ENCODE results near the gene SPIB. TPM values are rescaled to one million over a fixed set of nuclear protein-coding genes. Genes with fewer than 3 reads are reported as not detected.

SPIB gene
- polyA plus RNA-seq, 3 donors from 2014 or later = 0.38 to 1.6 (median 1.5) TPM

DNA sequence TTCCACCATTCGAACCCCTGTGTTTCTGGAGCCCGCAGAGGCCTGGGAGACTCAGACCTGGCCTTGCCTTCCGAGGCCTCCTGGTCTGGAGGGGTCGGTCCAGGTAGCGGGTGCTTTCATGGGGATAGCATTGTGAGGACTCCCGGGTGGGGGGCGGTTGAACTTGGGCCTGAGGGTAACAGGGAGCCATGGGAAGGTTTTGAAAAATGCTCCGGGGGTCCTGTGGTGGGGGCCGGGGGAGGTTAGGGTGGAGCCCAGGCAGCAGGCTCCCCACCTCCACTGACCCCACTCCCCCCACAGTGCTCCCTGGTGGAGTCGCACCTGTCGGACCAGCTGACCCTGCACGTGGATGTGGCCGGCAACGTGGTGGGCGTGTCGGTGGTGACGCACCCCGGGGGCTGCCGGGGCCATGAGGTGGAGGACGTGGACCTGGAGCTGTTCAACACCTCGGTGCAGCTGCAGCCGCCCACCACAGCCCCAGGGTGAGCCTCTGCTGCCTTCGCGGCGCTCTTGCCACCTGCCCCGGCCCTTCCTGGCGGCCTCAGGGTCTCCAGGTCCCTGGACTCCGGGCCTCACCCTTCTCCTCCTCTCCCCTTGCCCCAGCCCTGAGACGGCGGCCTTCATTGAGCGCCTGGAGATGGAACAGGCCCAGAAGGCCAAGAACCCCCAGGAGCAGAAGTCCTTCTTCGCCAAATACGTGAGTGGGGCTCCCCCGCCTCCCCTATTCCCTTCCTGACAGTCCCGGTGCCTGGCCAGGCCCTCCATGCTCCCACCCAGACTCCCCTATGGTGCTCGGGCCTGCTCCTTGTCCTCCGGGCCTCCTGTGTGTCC lies 61.8 kb downstream of the SPIB start:
- Mint-ChIP-seq H3K9me3 (no peaks in the 10 kb centered on the region), H3K36me3 (peaks cover 6 to 12% (median 10%) of the 10 kb centered on the region in 3 donors), H3K27me3 (ENCODE audit: low read depth in 3 of 3) (peaks cover 6 to 12% (median 7%) of the 10 kb centered on the region in 3 donors), H3K4me1 (peaks cover 21 to 26% of the 10 kb centered on the region in 2 donors), H3K4me3 (no peak overlapping the region), H3K27ac (no peak overlapping the region)
- no peak for DNase-seq

Other genes starting within 250 kb of the SPIB start
- gene MYH14, start 215.3 kb upstream of the SPIB start, polyA plus RNA-seq = not detected
- not detected for gene KCNC3, start 89.6 kb upstream of the SPIB start, polyA plus RNA-seq
- 1 to 10 TPM in 1 of 3 donors, under 1 TPM in 1, not detected in 1; 0.50 to 2.2 TPM for gene NAPSA, start 53.3 kb upstream of the SPIB start, polyA plus RNA-seq
- gene NR1H2, start 42.5 kb upstream of the SPIB start, polyA plus RNA-seq = 10 to 100 TPM; 65.0 to 84.9 (median 68.8) TPM
- 10 to 100 TPM; 14.5 to 24.8 (median 22.8) TPM for gene POLD1, start 34.6 kb upstream of the SPIB start, polyA plus RNA-seq
- not detected for gene MYBPC2, start 14.0 kb downstream of the SPIB start, polyA plus RNA-seq
- gene EMC10, start 57.6 kb downstream of the SPIB start, polyA plus RNA-seq = 10 to 100 TPM in 1 of 3 donors, 1 to 10 TPM in 2; 6.9 to 13.3 (median 9.5) TPM
- gene GARIN5A, start 57.9 kb downstream of the SPIB start, polyA plus RNA-seq = 1 to 10 TPM in 1 of 3 donors, under 1 TPM in 2; 0.39 to 1.3 (median 0.68) TPM
- 10 to 100 TPM; 21.4 to 28.2 (median 26.1) TPM for gene JOSD2, start 92.3 kb downstream of the SPIB start, polyA plus RNA-seq
- not detected for gene ASPDH, start 95.0 kb downstream of the SPIB start, polyA plus RNA-seq
- gene LRRC4B, start 149.5 kb downstream of the SPIB start, polyA plus RNA-seq = not detected
- gene SYT3, start 220.9 kb downstream of the SPIB start, polyA plus RNA-seq = under 1 TPM in 1 of 3 donors, not detected in 2; 0.22 TPM
- 1 to 10 TPM in 1 of 3 donors, not detected in 2; 1.8 TPM for gene C19orf81, start 230.5 kb downstream of the SPIB start, polyA plus RNA-seq

Measured in immature natural killer cell (primary cell).